Stimulated activated CD8-positive, alpha-beta memory T cell treated with anti-CD3 and anti-CD28 coated beads, Interleukin-12 subunit alpha, Interleukin-12 subunit beta, amount 100 ng/mL, for 4 hours (primary cell): Measurements from ENCODE around the gene GSK3B.
"Not testable (repeated sequence)": the region's sequence is repeated elsewhere in the genome, so short reads cannot be mapped to it uniquely, and the experiment has no call there.

Source experiments
- DNase-seq: peaks from one replicate; pipeline ENCODE4 v3.0.0-alpha.2; 2020; ENCODE audit warnings: low read depth

The GSK3B gene

GRCh38 chr3:120052677-120053076 lies 41.6 kb downstream of the GSK3B start:
- no peak for DNase-seq

GRCh38 chr3:120052225-120052624 lies 42.0 kb downstream of the GSK3B start:
- DNase-seq: no peak

GRCh38 chr3:120051570-120051969 lies 42.7 kb downstream of the GSK3B start:
- not testable (repeated sequence) for DNase-seq

- no peak for DNase-seq
Measured at GRCh38 chr3:120049881-120050539, 44.2 kb downstream of the GSK3B start.

- DNase-seq: no peak
Measured at GRCh38 chr3:120049072-120049471, 45.2 kb downstream of the GSK3B start.

- no peak for DNase-seq
Measured at GRCh38 chr3:120048355-120049041, 45.7 kb downstream of the GSK3B start.

- DNase-seq: no peak
Measured at GRCh38 chr3:120047686-120048085, 46.6 kb downstream of the GSK3B start.

GRCh38 chr3:120040813-120041377 lies 53.4 kb downstream of the GSK3B start:
- DNase-seq: no peak

- DNase-seq: no peak
Measured at GRCh38 chr3:120039642-120040610, 54.3 kb downstream of the GSK3B start.

- no peak for DNase-seq
Measured at GRCh38 chr3:120033596-120033995, 60.7 kb downstream of the GSK3B start.

GRCh38 chr3:120031561-120031960 lies 62.7 kb downstream of the GSK3B start:
- DNase-seq: no peak

- DNase-seq: no peak
Measured at GRCh38 chr3:120029749-120030148, 64.5 kb downstream of the GSK3B start.

GRCh38 chr3:120028271-120029047 lies 65.8 kb downstream of the GSK3B start:
- no peak for DNase-seq

- no peak for DNase-seq
Measured at GRCh38 chr3:120027226-120027625, 67.0 kb downstream of the GSK3B start.

GRCh38 chr3:120025520-120025919 lies 68.7 kb downstream of the GSK3B start:
- DNase-seq: no peak

GRCh38 chr3:120024103-120024502 lies 70.1 kb downstream of the GSK3B start:
- no peak for DNase-seq

- no peak for DNase-seq
Measured at GRCh38 chr3:120022729-120023128, 71.5 kb downstream of the GSK3B start.

GRCh38 chr3:120021523-120021922 lies 72.7 kb downstream of the GSK3B start:
- no peak for DNase-seq

GRCh38 chr3:120018299-120018698 lies 75.9 kb downstream of the GSK3B start:
- no peak for DNase-seq

- DNase-seq: no peak
Measured at GRCh38 chr3:120017692-120018091, 76.6 kb downstream of the GSK3B start.

GRCh38 chr3:120013481-120013880 lies 80.8 kb downstream of the GSK3B start:
- DNase-seq: no peak
